ENCODE results near the gene BBOF1.
A peak's percentile ranks its signal among the peaks of the same experiment; 100 is the strongest.

Gene BBOF1

DNA sequence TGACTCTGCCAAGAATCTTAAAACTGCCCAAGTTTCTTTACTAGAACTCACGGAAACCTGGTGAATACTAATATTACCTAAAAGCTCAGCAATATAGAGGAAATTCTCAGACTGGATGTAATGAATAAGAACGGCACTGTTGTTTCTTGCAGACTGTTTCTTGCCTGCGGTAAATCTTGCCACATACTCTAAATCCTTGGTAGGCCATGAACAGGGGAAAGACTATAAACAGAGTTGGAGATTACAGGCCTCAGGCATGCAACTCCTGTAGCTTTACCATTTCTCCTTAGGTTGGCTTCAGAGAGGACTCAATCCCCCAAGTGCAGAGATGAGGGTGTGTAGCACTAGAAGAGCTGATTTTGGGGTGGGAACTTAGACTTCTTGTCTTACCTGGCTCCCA, 64.0 kb downstream of the BBOF1 start:
- H3K27me3 ChIP-seq (ENCODE audit: control insufficient read depth in 1 of 2, insufficient read depth in 1 of 2, low read length in 2 of 2): no peaks in the 10 kb centered on the region
- no peak overlapping the region for H2BK12ac ChIP-seq (ENCODE audit: low read length in 2 of 2)
- H2BK15ac ChIP-seq (ENCODE audit: low read depth, poor library complexity, severe bottlenecking): no peak overlapping the region
- peak overlapping the region; percentile 90 for H3K9ac ChIP-seq (ENCODE audit: low read length)
- no peaks in the 10 kb centered on the region for H3K36me3 ChIP-seq (ENCODE audit: control insufficient read depth in 1 of 2, insufficient read depth in 2 of 2, low read depth in 1 of 2, low read length in 2 of 2)
- H2AFZ ChIP-seq (ENCODE audit: low read depth, low read length): no peak overlapping the region
- H3K4me1 ChIP-seq (ENCODE audit: control insufficient read depth, insufficient read depth, low read depth, low read length): peaks cover 4% of the 10 kb centered on the region
- no peak overlapping the region for H4K8ac ChIP-seq (ENCODE audit: low read length)
- no peak overlapping the region for H2AK5ac ChIP-seq (ENCODE audit: low read length, severe bottlenecking)
- H3K4me3 ChIP-seq (ENCODE audit: insufficient read depth in 1 of 2, low read depth in 1 of 2, low read length in 2 of 2): peak overlapping the region in 1 of 2 experiments; percentile 97
- H3K79me1 ChIP-seq (replicated peaks; ENCODE audit: low read length, poor library complexity, severe bottlenecking): peaks cover 8% of the 10 kb centered on the region
- peak overlapping the region; percentile 91 for H3K4me2 ChIP-seq (ENCODE audit: low read length, poor library complexity, severe bottlenecking)
- H2BK5ac ChIP-seq (ENCODE audit: low read depth, low read length, poor library complexity, severe bottlenecking): no peak overlapping the region
- H2BK120ac ChIP-seq (ENCODE audit: low read depth, low read length): no peak overlapping the region
- no peak overlapping the region for H3K14ac ChIP-seq (ENCODE audit: low read length in 2 of 2)
- no peak overlapping the region for H4K91ac ChIP-seq (ENCODE audit: low read length)
- DNase-seq: peak; percentile 13
- no peak overlapping the region for H3K27ac ChIP-seq (ENCODE audit: low read length, poor library complexity, severe bottlenecking)
- H3K9me3 ChIP-seq (ENCODE audit: control insufficient read depth, low read length): no peaks in the 10 kb centered on the region
- H3K18ac ChIP-seq (ENCODE audit: low read depth in 1 of 2, low read length in 2 of 2): no peak overlapping the region
- WGBS: 89% methylated on average over 2 of the region's 3 CpGs
- H3K4ac ChIP-seq (ENCODE audit: low read depth in 1 of 2, low read length in 2 of 2): no peak overlapping the region
- H3K23ac ChIP-seq (ENCODE audit: low read length in 2 of 2): no peak overlapping the region

DNA sequence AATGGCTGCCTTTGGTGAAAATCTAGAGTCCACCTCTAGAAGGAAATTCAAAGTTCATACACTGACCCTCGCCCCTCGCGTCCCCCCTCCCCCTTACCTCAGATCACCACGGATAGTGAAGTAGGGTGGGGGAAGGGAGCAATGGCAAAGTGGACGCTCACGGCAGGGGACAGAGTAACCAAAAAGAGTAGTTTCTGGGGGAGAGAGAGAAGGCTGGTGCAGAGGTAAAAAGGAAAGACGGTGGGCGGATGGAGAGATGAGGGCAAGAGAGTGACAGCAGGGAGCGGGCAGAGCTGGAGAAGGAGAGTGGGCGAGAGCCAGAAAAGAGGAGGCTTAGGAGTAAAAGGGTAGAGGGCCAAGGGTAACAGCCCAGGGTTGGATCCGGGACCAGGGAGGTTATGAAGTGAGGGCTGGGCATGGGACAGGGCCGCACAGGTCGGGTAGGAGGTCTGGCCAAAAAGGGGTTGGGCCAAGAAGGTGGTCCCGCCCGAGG, 64.7 kb downstream of the BBOF1 start:
- no peaks in the 10 kb centered on the region for H3K36me3 ChIP-seq (ENCODE audit: control insufficient read depth in 1 of 2, insufficient read depth in 2 of 2, low read depth in 1 of 2, low read length in 2 of 2)
- H4K8ac ChIP-seq (ENCODE audit: low read length): peak overlapping the region; percentile 43
- H2BK12ac ChIP-seq (ENCODE audit: low read length in 2 of 2): no peak overlapping the region
- WGBS: under 1% methylated on average over 10 of the region's 15 CpGs
- peak overlapping the region; percentile 35 to 72 for H3K18ac ChIP-seq (ENCODE audit: low read depth in 1 of 2, low read length in 2 of 2)
- DNase-seq: no peak
- H3K4ac ChIP-seq (ENCODE audit: low read depth in 1 of 2, low read length in 2 of 2): no peak overlapping the region
- H4K91ac ChIP-seq (ENCODE audit: low read length): no peak overlapping the region
- H3K27ac ChIP-seq (ENCODE audit: low read length, poor library complexity, severe bottlenecking): no peak overlapping the region
- no peaks in the 10 kb centered on the region for H3K9me3 ChIP-seq (ENCODE audit: control insufficient read depth, low read length)
- peaks cover 8% of the 10 kb centered on the region for H3K79me1 ChIP-seq (replicated peaks; ENCODE audit: low read length, poor library complexity, severe bottlenecking)
- H3K14ac ChIP-seq (ENCODE audit: low read length in 2 of 2): peak overlapping the region in 1 of 2 experiments; percentile 66
- no peak overlapping the region for H2BK120ac ChIP-seq (ENCODE audit: low read depth, low read length)
- H3K23ac ChIP-seq (ENCODE audit: low read length in 2 of 2): peak overlapping the region in 1 of 2 experiments; percentile 74
- H2BK15ac ChIP-seq (ENCODE audit: low read depth, poor library complexity, severe bottlenecking): peak overlapping the region; percentile 17
- no peaks in the 10 kb centered on the region for H3K27me3 ChIP-seq (ENCODE audit: control insufficient read depth in 1 of 2, insufficient read depth in 1 of 2, low read length in 2 of 2)
- H2AFZ ChIP-seq (ENCODE audit: low read depth, low read length): peak overlapping the region; percentile 100
- no peak overlapping the region for H2BK5ac ChIP-seq (ENCODE audit: low read depth, low read length, poor library complexity, severe bottlenecking)
- peak overlapping the region; percentile 85 to 97 for H3K4me3 ChIP-seq (ENCODE audit: insufficient read depth in 1 of 2, low read depth in 1 of 2, low read length in 2 of 2)
- H3K9ac ChIP-seq (ENCODE audit: low read length): peak overlapping the region; percentile 90
- no peak overlapping the region for H2AK5ac ChIP-seq (ENCODE audit: low read length, severe bottlenecking)
- peaks cover 4% of the 10 kb centered on the region for H3K4me1 ChIP-seq (ENCODE audit: control insufficient read depth, insufficient read depth, low read depth, low read length)
- H3K4me2 ChIP-seq (ENCODE audit: low read length, poor library complexity, severe bottlenecking): peak overlapping the region; percentile 91

DNA sequence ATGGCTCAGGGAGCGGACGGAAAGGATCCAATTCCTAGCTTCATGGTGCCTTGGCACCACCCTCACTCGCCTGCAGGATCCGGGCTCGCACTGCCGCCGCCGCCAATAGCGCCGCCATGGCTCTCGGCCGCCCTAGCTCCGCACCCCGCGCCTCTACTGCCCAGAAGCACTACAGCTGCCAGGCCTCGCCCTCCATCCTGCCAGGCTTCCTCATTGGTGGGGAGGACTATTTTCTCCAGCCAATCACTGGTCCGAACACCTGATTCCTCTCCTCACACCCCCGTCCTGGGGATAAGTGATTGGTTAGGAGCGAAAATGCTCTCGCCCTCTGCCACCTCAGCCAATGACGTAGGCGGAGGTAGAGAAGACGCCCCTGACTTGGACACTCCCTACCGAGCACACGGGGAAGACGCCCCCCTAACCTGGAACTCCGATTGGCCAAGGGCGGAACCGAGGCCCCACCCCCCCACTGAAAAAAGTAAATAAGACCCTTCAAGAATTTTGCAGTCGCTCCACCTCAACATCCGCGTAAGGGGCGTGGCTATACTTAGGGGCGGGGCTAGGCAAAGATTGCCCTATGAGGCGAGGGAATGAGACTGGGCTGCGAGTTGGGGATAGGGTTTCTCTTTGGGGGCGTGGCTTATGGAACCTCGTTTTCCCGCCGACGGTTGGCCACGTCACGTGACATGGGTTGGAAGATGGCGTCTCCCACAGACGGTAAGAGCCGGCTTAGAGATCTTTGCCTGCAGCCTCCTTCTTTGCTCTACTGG, 65.3 kb downstream of the BBOF1 start, which contains the start of the genes ALDH6A1 and LIN52:
ALDH6A1 (minus strand) TSS at position 177 of the 770 bp plus-strand sequence; CDS start at position 118, 59 bp downstream.
LIN52 (plus strand) TSS at position 680 of the 770 bp plus-strand sequence; CDS start at position 699, 19 bp downstream.
- H3K4me2 ChIP-seq (ENCODE audit: low read length, poor library complexity, severe bottlenecking): peak within 1 kb of the TSS; percentile 91
- under 1% methylated on average over 32 of the region's 46 CpGs for WGBS
- no peak within 1 kb of the TSS for H4K91ac ChIP-seq (ENCODE audit: low read length)

DNA sequence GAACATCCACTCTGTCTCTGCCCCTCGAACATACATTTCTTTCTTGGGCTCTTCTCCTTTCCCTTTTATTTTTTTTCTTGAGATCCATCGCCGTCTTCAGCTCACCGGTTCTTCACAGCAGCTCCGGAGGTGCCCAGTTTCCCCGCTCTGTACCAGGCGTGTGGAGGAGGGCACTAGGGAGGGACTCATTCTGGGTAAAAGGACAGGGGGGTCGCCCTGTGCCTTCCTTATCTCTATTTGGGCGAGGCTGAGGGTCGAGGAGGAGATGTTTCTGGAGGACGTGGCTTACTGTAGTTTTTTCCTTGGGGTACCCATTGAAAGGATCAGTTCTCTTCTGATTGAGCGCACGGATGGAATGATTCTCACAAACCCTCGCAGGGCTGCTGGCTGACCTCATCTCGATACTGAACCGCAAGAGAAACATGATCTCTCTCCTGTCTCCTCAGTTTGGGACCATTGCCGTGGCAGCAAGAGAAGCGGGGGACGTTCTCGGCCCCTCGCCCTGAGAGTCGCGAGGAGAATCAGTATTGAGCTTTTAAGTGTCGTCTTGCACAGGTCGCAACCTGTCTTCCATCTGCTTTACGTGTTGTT, 66.0 kb downstream of the BBOF1 start:
- Histone ChIP-seq H2BK12ac (ENCODE audit: low read length in 2 of 2) (no peak overlapping the region), H3K36me3 (ENCODE audit: control insufficient read depth in 1 of 2, insufficient read depth in 2 of 2, low read depth in 1 of 2, low read length in 2 of 2) (no peaks in the 10 kb centered on the region), H4K8ac (ENCODE audit: low read length) (no peak overlapping the region), H3K27ac (ENCODE audit: low read length, poor library complexity, severe bottlenecking) (peak overlapping the region; percentile 57), H2BK5ac (ENCODE audit: low read depth, low read length, poor library complexity, severe bottlenecking) (no peak overlapping the region), H2AK5ac (ENCODE audit: low read length, severe bottlenecking) (no peak overlapping the region), H3K23ac (ENCODE audit: low read length in 2 of 2) (no peak overlapping the region), H4K91ac (ENCODE audit: low read length) (no peak overlapping the region), H3K18ac (ENCODE audit: low read depth in 1 of 2, low read length in 2 of 2) (peak overlapping the region in 1 of 2 experiments; percentile 14), H3K4me2 (ENCODE audit: low read length, poor library complexity, severe bottlenecking) (peak overlapping the region; percentile 77), H3K9ac (ENCODE audit: low read length) (peak overlapping the region; percentile 95), H2BK15ac (ENCODE audit: low read depth, poor library complexity, severe bottlenecking) (no peak overlapping the region), H3K4me3 (ENCODE audit: insufficient read depth in 1 of 2, low read depth in 1 of 2, low read length in 2 of 2) (peak overlapping the region; percentile 63 to 94), H2AFZ (ENCODE audit: low read depth, low read length) (peak overlapping the region; percentile 64), H3K79me1 (replicated peaks; ENCODE audit: low read length, poor library complexity, severe bottlenecking) (peaks cover 15% of the 10 kb centered on the region), H3K4ac (ENCODE audit: low read depth in 1 of 2, low read length in 2 of 2) (peak overlapping the region in 1 of 2 experiments; percentile 11), H3K4me1 (ENCODE audit: control insufficient read depth, insufficient read depth, low read depth, low read length) (peaks cover 4% of the 10 kb centered on the region), H3K14ac (ENCODE audit: low read length in 2 of 2) (no peak overlapping the region), H3K9me3 (ENCODE audit: control insufficient read depth, low read length) (no peaks in the 10 kb centered on the region), H2BK120ac (ENCODE audit: low read depth, low read length) (no peak overlapping the region), H3K27me3 (ENCODE audit: control insufficient read depth in 1 of 2, insufficient read depth in 1 of 2, low read length in 2 of 2) (no peaks in the 10 kb centered on the region)
- peak; percentile 67 for DNase-seq
- 2% methylated on average over 25 of the region's 26 CpGs for WGBS

More for the DNA sequence above, 65.3 kb downstream of the BBOF1 start, which contains the start of the genes ALDH6A1 and LIN52:
- Histone ChIP-seq H3K27me3 (ENCODE audit: control insufficient read depth in 1 of 2, insufficient read depth in 1 of 2, low read length in 2 of 2) (no peaks in the 10 kb centered on the region), H2AFZ (ENCODE audit: low read depth, low read length) (peak within 1 kb of the TSS; percentile 100), H2BK120ac (ENCODE audit: low read depth, low read length) (no peak within 1 kb of the TSS), H4K8ac (ENCODE audit: low read length) (peak within 1 kb of the TSS; percentile 43), H3K4me3 (ENCODE audit: insufficient read depth in 1 of 2, low read depth in 1 of 2, low read length in 2 of 2) (peak within 1 kb of the TSS; percentile 85 to 97), H3K18ac (ENCODE audit: low read depth in 1 of 2, low read length in 2 of 2) (peak within 1 kb of the TSS; percentile 35 to 72), H3K4ac (ENCODE audit: low read depth in 1 of 2, low read length in 2 of 2) (peak within 1 kb of the TSS in 1 of 2 experiments; percentile 11), H3K36me3 (ENCODE audit: control insufficient read depth in 1 of 2, insufficient read depth in 2 of 2, low read depth in 1 of 2, low read length in 2 of 2) (no peaks in the 10 kb centered on the region), H2AK5ac (ENCODE audit: low read length, severe bottlenecking) (no peak within 1 kb of the TSS), H3K14ac (ENCODE audit: low read length in 2 of 2) (peak within 1 kb of the TSS in 1 of 2 experiments; percentile 66), H2BK15ac (ENCODE audit: low read depth, poor library complexity, severe bottlenecking) (peak within 1 kb of the TSS; percentile 17), H3K79me1 (replicated peaks; ENCODE audit: low read length, poor library complexity, severe bottlenecking) (peaks cover 11% of the 10 kb centered on the region), H3K4me1 (ENCODE audit: control insufficient read depth, insufficient read depth, low read depth, low read length) (peaks cover 4% of the 10 kb centered on the region), H3K9me3 (ENCODE audit: control insufficient read depth, low read length) (no peaks in the 10 kb centered on the region), H3K9ac (ENCODE audit: low read length) (peak within 1 kb of the TSS; percentile 95), H2BK12ac (ENCODE audit: low read length in 2 of 2) (no peak within 1 kb of the TSS), H3K27ac (ENCODE audit: low read length, poor library complexity, severe bottlenecking) (peak within 1 kb of the TSS; percentile 57), H2BK5ac (ENCODE audit: low read depth, low read length, poor library complexity, severe bottlenecking) (no peak within 1 kb of the TSS), H3K23ac (ENCODE audit: low read length in 2 of 2) (peak within 1 kb of the TSS in 1 of 2 experiments; percentile 74)
- peak; percentile 100 for DNase-seq

Data from mesenchymal stem cell (in vitro differentiated cells and primary cell).